Measurements from ENCODE around the gene KCNJ6. TPM values are rescaled to one million over a fixed set of nuclear protein-coding genes. Genes with fewer than 3 reads are reported as not detected.

KCNJ6 gene
- total and polyA plus RNA-seq, 10 of the 15 experiments (the other 5 are each of a cell fraction or from before 2014, with no cell fraction given): 0.03 to 0.07 (median 0.04) TPM; not detected in 7

DNA sequence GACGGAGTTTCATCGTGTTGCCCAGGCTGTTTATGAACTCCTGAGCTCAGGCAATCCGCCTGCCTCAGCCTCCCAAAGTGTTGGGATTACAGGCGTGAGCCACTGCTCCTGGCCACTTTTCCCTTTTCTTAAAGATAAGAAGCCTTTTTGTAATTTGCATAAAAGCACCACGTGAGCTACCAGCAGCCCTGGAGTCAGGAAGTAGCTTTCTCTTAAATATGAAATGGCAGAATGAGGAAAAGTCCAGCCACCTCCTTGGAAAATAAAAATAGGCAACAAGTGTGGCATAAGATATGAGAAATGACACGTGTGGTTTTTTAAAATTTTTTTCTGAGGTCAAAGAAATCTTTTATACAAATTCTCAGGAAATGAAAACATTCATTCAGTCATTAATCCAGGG, 289.9 kb downstream of the KCNJ6 start:
- no peak overlapping the region for H2AFZ ChIP-seq (ENCODE audit: control insufficient read depth, low read depth, low read length)
- FAIRE-seq (no peak), ATAC-seq (no peak), DNase-seq (ENCODE audit: low read depth, low spot score) (no peak)
- ChIA-PET CTCF (interaction anchor here (0.8 to 1.0 kb wide), 2 partner anchors 14 to 62 kb away, joined by 3 to 4 read pairs; no protein-coding TSS in a partner anchor), RAD21 (ENCODE audit: unreplicated experiment) (interaction anchor here (1.3 kb wide), 1 partner anchor 63 kb away, joined by 3 read pairs; no protein-coding TSS in a partner anchor), SMC1A (ENCODE audit: uncharacterized antibody, unreplicated experiment) (interaction anchor here (0.9 to 1.2 kb wide), 3 partner anchors 8 to 650 kb away, joined by 3 read pairs; no protein-coding TSS in a partner anchor), POLR2A (interaction anchor here (2.3 kb wide), 1 partner anchor 62 kb away, joined by 9 read pairs; no protein-coding TSS in a partner anchor)
- no peak overlapping the region for H3K9ac ChIP-seq (ENCODE audit: control insufficient read depth, insufficient read depth, low read length)
- in situ Hi-C loops (cut with MboI) (no loop called here), intact Hi-C loops (cut with micrococcal nuclease; ENCODE audit: unreplicated experiment) (no loop called here)
- H3K79me2 ChIP-seq (ENCODE audit: control insufficient read depth, insufficient read depth, low read length): no peaks in the 10 kb centered on the region
- 65% methylated on average over 6 of the region's 6 CpGs for WGBS (ENCODE audit: insufficient coverage, insufficient replicate concordance, low lambda C conversion rate, missing lambda C conversion rate)
- BruUV-seq (replicated peaks): no TSS peak
- H3K36me3 ChIP-seq (ENCODE audit: control insufficient read depth in 2 of 2, insufficient read depth in 2 of 2, low read length in 1 of 2): no peaks in the 10 kb centered on the region
- peaks cover 7% of the 10 kb centered on the region for H3K4me1 ChIP-seq (ENCODE audit: control insufficient read depth, insufficient read depth, low read length)
- H3K4me3 ChIP-seq: no peak overlapping the region
- H4K20me1 ChIP-seq (ENCODE audit: control insufficient read depth, insufficient read depth): no peaks in the 10 kb centered on the region
- H3K9me3 ChIP-seq (replicated peaks; ENCODE audit: control insufficient read depth, insufficient read depth, low read length): no peaks in the 10 kb centered on the region; the same call in 1 of the 3 replicates
- H3K4me2 ChIP-seq (ENCODE audit: control insufficient read depth, insufficient read depth): no peak overlapping the region
- no peak overlapping the region for H3K27ac ChIP-seq (ENCODE audit: control insufficient read depth, insufficient read depth)
- no peaks in the 10 kb centered on the region for H3K27me3 ChIP-seq (replicated peaks in 1 of 2; ENCODE audit: control insufficient read depth in 2 of 2, insufficient read depth in 2 of 2, low read length in 1 of 2)
- TF ChIP-seq, protein P1, sequence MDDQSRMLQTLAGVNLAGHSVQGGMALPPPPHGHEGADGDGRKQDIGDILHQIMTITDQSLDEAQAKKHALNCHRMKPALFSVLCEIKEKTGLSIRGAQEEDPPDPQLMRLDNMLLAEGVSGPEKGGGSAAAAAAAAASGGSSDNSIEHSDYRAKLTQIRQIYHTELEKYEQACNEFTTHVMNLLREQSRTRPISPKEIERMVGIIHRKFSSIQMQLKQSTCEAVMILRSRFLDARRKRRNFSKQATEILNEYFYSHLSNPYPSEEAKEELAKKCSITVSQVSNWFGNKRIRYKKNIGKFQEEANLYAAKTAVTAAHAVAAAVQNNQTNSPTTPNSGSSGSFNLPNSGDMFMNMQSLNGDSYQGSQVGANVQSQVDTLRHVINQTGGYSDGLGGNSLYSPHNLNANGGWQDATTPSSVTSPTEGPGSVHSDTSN (IDR thresholded peaks at IDR 0.05; ENCODE audit: insufficient replicate concordance, low read depth, low read length): no peak
- TF ChIP-seq, protein P2, sequence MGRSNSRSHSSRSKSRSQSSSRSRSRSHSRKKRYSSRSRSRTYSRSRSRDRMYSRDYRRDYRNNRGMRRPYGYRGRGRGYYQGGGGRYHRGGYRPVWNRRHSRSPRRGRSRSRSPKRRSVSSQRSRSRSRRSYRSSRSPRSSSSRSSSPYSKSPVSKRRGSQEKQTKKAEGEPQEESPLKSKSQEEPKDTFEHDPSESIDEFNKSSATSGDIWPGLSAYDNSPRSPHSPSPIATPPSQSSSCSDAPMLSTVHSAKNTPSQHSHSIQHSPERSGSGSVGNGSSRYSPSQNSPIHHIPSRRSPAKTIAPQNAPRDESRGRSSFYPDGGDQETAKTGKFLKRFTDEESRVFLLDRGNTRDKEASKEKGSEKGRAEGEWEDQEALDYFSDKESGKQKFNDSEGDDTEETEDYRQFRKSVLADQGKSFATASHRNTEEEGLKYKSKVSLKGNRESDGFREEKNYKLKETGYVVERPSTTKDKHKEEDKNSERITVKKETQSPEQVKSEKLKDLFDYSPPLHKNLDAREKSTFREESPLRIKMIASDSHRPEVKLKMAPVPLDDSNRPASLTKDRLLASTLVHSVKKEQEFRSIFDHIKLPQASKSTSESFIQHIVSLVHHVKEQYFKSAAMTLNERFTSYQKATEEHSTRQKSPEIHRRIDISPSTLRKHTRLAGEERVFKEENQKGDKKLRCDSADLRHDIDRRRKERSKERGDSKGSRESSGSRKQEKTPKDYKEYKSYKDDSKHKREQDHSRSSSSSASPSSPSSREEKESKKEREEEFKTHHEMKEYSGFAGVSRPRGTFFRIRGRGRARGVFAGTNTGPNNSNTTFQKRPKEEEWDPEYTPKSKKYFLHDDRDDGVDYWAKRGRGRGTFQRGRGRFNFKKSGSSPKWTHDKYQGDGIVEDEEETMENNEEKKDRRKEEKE (IDR thresholded peaks at IDR 0.05): no peak
- no peak for TF ChIP-seq KDM1A (IDR thresholded peaks at IDR 0.05; ENCODE audit: borderline replicate concordance)
- TF ChIP-seq NFYA (IDR thresholded peaks at IDR 0.05; ENCODE audit: borderline replicate concordance, low read depth, low read length): no peak
- TF ChIP-seq HDGF (IDR thresholded peaks at IDR 0.05): no peak
- no peak for TF ChIP-seq SUZ12 (IDR thresholded peaks at IDR 0.05; ENCODE audit: unreplicated experiment)
- no peak for TF ChIP-seq RAD21 (IDR thresholded peaks at IDR 0.05; ENCODE audit: insufficient read depth, low read depth, low read length)
- no peak for TF ChIP-seq RB1 (IDR thresholded peaks at IDR 0.05; ENCODE audit: borderline replicate concordance)
- no peak for TF ChIP-seq POU2F2 (IDR thresholded peaks at IDR 0.05; ENCODE audit: borderline replicate concordance, low read depth, low read length)
- no peak for TF ChIP-seq RBBP5 (conservative IDR thresholded peaks at IDR 0.05)
- TF ChIP-seq, protein P3, sequence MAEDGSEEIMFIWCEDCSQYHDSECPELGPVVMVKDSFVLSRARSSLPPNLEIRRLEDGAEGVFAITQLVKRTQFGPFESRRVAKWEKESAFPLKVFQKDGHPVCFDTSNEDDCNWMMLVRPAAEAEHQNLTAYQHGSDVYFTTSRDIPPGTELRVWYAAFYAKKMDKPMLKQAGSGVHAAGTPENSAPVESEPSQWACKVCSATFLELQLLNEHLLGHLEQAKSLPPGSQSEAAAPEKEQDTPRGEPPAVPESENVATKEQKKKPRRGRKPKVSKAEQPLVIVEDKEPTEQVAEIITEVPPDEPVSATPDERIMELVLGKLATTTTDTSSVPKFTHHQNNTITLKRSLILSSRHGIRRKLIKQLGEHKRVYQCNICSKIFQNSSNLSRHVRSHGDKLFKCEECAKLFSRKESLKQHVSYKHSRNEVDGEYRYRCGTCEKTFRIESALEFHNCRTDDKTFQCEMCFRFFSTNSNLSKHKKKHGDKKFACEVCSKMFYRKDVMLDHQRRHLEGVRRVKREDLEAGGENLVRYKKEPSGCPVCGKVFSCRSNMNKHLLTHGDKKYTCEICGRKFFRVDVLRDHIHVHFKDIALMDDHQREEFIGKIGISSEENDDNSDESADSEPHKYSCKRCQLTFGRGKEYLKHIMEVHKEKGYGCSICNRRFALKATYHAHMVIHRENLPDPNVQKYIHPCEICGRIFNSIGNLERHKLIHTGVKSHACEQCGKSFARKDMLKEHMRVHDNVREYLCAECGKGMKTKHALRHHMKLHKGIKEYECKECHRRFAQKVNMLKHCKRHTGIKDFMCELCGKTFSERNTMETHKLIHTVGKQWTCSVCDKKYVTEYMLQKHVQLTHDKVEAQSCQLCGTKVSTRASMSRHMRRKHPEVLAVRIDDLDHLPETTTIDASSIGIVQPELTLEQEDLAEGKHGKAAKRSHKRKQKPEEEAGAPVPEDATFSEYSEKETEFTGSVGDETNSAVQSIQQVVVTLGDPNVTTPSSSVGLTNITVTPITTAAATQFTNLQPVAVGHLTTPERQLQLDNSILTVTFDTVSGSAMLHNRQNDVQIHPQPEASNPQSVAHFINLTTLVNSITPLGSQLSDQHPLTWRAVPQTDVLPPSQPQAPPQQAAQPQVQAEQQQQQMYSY (CRISPR knock-in tag; IDR thresholded peaks at IDR 0.05): no peak
- TF ChIP-seq, protein P4, sequence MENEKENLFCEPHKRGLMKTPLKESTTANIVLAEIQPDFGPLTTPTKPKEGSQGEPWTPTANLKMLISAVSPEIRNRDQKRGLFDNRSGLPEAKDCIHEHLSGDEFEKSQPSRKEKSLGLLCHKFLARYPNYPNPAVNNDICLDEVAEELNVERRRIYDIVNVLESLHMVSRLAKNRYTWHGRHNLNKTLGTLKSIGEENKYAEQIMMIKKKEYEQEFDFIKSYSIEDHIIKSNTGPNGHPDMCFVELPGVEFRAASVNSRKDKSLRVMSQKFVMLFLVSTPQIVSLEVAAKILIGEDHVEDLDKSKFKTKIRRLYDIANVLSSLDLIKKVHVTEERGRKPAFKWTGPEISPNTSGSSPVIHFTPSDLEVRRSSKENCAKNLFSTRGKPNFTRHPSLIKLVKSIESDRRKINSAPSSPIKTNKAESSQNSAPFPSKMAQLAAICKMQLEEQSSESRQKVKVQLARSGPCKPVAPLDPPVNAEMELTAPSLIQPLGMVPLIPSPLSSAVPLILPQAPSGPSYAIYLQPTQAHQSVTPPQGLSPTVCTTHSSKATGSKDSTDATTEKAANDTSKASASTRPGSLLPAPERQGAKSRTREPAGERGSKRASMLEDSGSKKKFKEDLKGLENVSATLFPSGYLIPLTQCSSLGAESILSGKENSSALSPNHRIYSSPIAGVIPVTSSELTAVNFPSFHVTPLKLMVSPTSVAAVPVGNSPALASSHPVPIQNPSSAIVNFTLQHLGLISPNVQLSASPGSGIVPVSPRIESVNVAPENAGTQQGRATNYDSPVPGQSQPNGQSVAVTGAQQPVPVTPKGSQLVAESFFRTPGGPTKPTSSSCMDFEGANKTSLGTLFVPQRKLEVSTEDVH (IDR thresholded peaks at IDR 0.05; ENCODE audit: low read depth, partially characterized antibody): no peak
- TF ChIP-seq CEBPB (IDR thresholded peaks at IDR 0.05; ENCODE audit: borderline replicate concordance in 1 of 2, low read depth in 2 of 2, low read length in 2 of 2): no peak

All from GM12878 (cell line).